Transverse colon (tissue), 3 donors: ENCODE measurements around the gene MYOZ2.

Source experiments
- EP300 ChIP-seq: sonication (generic); formaldehyde crosslinking; IDR thresholded peaks from one replicate; pipeline ENCODE4 v1.6.1; 2017; ENCODE audit warnings: antibody characterized with exemption, low read depth
- POLR2A ChIP-seq: fragments of 450-650 bp; IDR thresholded peaks from one replicate; pipeline ENCODE4 v1.6.1; 2016; ENCODE audit warnings: antibody characterized with exemption, mild to moderate bottlenecking, moderate library complexity
- TF ChIP-seq, protein P1 (sequence below), 5 experiments: fragments of 200-600 bp in 3 of 5; fragments of 450-650 bp in 2 of 5; sonication (generic) in 3 of 5; IDR thresholded peaks; 1 replicate in 2 of 5; 2 replicates in 3 of 5; pipeline ENCODE4 v1.5.1; 2016 to 2017; ENCODE audit warnings: antibody characterized with exemption in 5 of 5, inconsistent platforms in 3 of 5, mild to moderate bottlenecking in 2 of 5, moderate library complexity in 1 of 5

GRCh38 chr4:119105605-119106004 lies 30.0 kb upstream of the MYOZ2 start:
- TF ChIP-seq EP300, result no peak
- TF ChIP-seq, protein P1, sequence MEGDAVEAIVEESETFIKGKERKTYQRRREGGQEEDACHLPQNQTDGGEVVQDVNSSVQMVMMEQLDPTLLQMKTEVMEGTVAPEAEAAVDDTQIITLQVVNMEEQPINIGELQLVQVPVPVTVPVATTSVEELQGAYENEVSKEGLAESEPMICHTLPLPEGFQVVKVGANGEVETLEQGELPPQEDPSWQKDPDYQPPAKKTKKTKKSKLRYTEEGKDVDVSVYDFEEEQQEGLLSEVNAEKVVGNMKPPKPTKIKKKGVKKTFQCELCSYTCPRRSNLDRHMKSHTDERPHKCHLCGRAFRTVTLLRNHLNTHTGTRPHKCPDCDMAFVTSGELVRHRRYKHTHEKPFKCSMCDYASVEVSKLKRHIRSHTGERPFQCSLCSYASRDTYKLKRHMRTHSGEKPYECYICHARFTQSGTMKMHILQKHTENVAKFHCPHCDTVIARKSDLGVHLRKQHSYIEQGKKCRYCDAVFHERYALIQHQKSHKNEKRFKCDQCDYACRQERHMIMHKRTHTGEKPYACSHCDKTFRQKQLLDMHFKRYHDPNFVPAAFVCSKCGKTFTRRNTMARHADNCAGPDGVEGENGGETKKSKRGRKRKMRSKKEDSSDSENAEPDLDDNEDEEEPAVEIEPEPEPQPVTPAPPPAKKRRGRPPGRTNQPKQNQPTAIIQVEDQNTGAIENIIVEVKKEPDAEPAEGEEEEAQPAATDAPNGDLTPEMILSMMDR (IDR thresholded peaks at IDR 0.05), result no peak
- TF ChIP-seq POLR2A, result no peak
